ENCODE data around the gene SNRPA.

Gene SNRPA

DNA sequence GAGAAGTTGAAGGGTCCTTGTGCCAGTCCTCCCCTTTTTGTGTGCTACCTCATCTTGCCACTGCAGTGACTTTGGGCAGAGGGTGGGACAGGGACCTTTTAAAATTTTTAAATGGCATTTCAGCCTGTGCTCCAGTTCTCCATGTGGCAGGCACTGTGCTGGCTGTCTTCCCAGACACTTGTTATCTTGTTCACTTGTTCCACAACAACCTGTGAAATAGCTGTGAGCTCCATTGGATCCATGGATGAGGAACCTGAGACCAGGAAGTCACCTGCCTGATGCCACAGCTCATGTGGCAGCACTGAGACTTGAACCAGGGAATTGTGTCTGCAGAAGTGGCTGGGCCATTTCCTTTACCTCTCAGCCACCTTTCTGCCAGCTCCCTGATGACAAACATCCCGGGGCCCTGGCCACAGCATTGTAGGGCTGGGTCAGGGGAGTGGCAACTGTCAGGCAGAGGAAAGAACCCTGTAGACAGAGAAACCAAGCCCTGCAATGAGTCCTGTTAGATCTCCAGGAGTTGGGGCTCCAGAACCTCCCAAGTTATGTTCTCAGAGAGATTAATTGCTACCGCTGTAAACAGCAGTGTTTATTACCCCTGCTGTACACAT is 54.4 kb downstream of the SNRPA start:
- TF ChIP-seq, protein P1, sequence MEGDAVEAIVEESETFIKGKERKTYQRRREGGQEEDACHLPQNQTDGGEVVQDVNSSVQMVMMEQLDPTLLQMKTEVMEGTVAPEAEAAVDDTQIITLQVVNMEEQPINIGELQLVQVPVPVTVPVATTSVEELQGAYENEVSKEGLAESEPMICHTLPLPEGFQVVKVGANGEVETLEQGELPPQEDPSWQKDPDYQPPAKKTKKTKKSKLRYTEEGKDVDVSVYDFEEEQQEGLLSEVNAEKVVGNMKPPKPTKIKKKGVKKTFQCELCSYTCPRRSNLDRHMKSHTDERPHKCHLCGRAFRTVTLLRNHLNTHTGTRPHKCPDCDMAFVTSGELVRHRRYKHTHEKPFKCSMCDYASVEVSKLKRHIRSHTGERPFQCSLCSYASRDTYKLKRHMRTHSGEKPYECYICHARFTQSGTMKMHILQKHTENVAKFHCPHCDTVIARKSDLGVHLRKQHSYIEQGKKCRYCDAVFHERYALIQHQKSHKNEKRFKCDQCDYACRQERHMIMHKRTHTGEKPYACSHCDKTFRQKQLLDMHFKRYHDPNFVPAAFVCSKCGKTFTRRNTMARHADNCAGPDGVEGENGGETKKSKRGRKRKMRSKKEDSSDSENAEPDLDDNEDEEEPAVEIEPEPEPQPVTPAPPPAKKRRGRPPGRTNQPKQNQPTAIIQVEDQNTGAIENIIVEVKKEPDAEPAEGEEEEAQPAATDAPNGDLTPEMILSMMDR (IDR thresholded peaks at IDR 0.05; ENCODE audit: low read depth, low read length, missing control alignments) = no peak
- Histone ChIP-seq H3K4me3 (ENCODE audit: low read depth, low read length) (no peak overlapping the region), H3K27me3 (replicated peaks) (no peaks in the 10 kb centered on the region), H3K27ac (no peak overlapping the region), H3K36me3 (replicated peaks) (peaks cover 57% of the 10 kb centered on the region)
- no peak for DNase-seq
- in situ Hi-C loops (cut with HindIII; ENCODE audit: low pct_ligation_motif_present, low sequenced_read_pairs) = no loop called here

DNA sequence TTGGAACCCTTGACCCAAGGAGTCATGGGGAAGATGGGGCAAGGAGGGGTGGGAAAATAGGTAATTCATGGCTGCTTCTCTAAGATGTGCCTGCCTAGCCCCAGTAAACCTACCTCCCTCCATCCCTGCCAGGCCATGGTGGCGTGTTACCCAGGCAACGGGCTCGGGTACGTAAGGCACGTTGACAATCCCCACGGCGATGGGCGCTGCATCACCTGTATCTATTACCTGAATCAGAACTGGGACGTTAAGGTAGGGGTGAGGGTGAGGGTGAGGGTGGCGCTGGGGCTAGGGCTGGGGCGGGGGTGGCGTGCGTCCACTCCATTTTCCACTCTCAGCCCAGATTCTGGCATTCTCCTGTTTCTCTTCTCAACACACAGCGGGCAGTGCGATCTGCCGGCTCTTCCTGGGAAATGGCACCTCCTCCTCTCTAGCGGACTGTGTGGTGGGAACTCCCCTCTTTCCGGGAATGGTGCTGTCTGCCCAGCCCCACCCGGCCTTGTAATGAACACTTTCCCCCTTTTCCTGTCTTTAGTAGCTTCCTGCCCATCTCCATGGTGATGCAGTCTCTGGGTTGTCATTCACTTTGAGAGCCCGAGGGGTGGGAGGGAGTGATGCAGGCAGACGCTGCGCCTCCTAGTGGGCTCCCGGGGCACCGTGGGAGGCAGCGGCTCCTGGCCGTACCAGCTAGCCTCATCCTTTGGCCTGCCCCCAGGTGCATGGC is 55.6 kb downstream of the SNRPA start:
- Histone ChIP-seq H3K27me3 (replicated peaks) (no peaks in the 10 kb centered on the region), H3K27ac (peak overlapping the region; percentile 71), H3K4me3 (ENCODE audit: low read depth, low read length) (peak overlapping the region; percentile 24), H3K36me3 (replicated peaks) (peaks cover 47% of the 10 kb centered on the region)
- peak; percentile 97 for DNase-seq
- in situ Hi-C loops (cut with HindIII; ENCODE audit: low pct_ligation_motif_present, low sequenced_read_pairs) = no loop called here
- TF ChIP-seq, protein P1 (IDR thresholded peaks at IDR 0.05; ENCODE audit: low read depth, low read length, missing control alignments) = peak; percentile 97

DNA sequence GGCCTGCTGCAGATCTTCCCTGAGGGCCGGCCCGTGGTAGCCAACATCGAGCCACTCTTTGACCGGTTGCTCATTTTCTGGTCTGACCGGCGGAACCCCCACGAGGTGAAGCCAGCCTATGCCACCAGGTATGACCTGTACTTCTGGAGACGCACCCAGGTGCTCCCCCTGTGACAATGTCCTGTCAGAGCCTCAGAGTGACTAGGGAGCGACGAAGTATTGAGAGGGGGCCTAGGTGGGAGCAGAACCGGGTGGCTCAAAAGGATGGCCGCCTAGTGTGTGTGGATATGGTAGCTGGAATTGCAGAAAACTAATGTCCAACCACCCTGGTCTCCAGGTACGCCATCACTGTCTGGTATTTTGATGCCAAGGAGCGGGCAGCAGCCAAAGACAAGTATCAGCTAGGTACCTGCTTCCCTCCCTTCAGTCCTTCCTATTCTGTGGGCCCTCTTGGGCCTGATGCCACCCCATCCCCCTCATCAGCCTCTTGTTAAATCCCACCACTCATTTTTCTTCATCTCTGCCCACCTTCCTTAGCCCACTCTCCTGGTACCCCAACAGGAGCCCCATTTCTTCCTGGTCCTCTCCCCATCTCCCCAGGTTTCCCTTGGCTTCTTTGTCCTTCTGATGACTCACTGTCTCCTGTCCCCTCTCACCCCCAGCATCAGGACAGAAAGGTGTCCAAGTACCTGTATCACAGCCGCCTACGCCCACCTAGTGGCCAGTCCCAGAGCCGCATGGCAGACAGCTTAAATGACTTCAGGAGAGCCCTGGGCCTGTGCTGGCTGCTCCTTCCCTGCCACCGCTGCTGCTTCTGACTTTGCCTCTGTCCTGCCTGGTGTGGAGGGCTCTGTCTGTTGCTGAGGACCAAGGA is 56.4 kb downstream of the SNRPA start:
- TF ChIP-seq, protein P1 (IDR thresholded peaks at IDR 0.05; ENCODE audit: low read depth, low read length, missing control alignments) = peak; percentile 57
- in situ Hi-C loops (cut with HindIII; ENCODE audit: low pct_ligation_motif_present, low sequenced_read_pairs) = no loop called here
- peak overlapping the region; percentile 71 for H3K27ac ChIP-seq
- H3K27me3 ChIP-seq (replicated peaks) = no peaks in the 10 kb centered on the region
- no peak overlapping the region for H3K4me3 ChIP-seq (ENCODE audit: low read depth, low read length)
- no peak for DNase-seq
- H3K36me3 ChIP-seq (replicated peaks) = peaks cover 43% of the 10 kb centered on the region

DNA sequence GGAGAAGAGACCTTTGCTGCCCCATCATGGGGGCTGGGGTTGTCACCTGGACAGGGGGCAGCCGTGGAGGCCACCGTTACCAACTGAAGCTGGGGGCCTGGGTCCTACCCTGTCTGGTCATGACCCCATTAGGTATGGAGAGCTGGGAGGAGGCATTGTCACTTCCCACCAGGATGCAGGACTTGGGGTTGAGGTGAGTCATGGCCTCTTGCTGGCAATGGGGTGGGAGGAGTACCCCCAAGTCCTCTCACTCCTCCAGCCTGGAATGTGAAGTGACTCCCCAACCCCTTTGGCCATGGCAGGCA is 57.0 kb downstream of the SNRPA start:
- Histone ChIP-seq H3K27ac (no peak overlapping the region), H3K27me3 (replicated peaks) (no peaks in the 10 kb centered on the region), H3K36me3 (replicated peaks) (peaks cover 43% of the 10 kb centered on the region), H3K4me3 (ENCODE audit: low read depth, low read length) (no peak overlapping the region)
- DNase-seq = no peak
- TF ChIP-seq, protein P1 (IDR thresholded peaks at IDR 0.05; ENCODE audit: low read depth, low read length, missing control alignments) = no peak
- in situ Hi-C loops (cut with HindIII; ENCODE audit: low pct_ligation_motif_present, low sequenced_read_pairs) = no loop called here

DNA sequence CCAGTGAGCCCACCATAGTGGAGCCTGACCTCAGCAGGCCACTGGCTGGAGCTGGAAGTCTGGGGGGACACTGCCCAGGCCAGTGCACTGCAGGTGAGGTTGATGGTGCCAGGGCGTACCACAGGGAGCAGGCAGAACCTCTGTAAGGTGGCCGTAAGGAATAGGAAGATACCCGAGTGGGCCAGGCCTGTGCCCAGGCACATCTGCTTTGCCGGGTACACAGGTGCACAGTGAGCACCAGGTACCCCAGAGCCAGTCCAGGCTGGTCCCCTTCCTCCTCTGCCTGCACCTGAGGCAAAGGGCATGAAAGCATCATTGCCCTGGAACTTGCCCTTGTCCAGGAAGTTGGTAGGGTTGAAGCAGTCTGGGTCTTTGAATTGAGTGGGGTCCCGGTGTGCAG is 57.5 kb downstream of the SNRPA start:
- no peaks in the 10 kb centered on the region for H3K27me3 ChIP-seq (replicated peaks)
- DNase-seq = no peak
- TF ChIP-seq, protein P1 (IDR thresholded peaks at IDR 0.05; ENCODE audit: low read depth, low read length, missing control alignments) = no peak
- in situ Hi-C loops (cut with HindIII; ENCODE audit: low pct_ligation_motif_present, low sequenced_read_pairs) = no loop called here
- H3K27ac ChIP-seq = no peak overlapping the region
- H3K36me3 ChIP-seq (replicated peaks) = peaks cover 43% of the 10 kb centered on the region
- no peak overlapping the region for H3K4me3 ChIP-seq (ENCODE audit: low read depth, low read length)

All from brain microvascular endothelial cell (primary cell).